GM23248 (cell line): ENCODE results near the gene GDI2.

Experiments used
- EZH2 ChIP-seq: fragments of 200-600 bp; sonication (generic); IDR thresholded peaks from 2 replicates; pipeline ENCODE4 v1.6.1; 2018; ENCODE audit warnings: antibody characterized with exemption, mild to moderate bottlenecking; ENCODE audit not compliant: insufficient read depth, poor library complexity, severe bottlenecking
- EZH2phosphoT487 ChIP-seq: fragments of 200-600 bp; sonication (generic); IDR thresholded peaks from 2 replicates; pipeline ENCODE4 v1.6.1; 2018; ENCODE audit warnings: antibody characterized with exemption, moderate library complexity, mild to moderate bottlenecking, low read depth; ENCODE audit not compliant: insufficient read depth

DNA sequence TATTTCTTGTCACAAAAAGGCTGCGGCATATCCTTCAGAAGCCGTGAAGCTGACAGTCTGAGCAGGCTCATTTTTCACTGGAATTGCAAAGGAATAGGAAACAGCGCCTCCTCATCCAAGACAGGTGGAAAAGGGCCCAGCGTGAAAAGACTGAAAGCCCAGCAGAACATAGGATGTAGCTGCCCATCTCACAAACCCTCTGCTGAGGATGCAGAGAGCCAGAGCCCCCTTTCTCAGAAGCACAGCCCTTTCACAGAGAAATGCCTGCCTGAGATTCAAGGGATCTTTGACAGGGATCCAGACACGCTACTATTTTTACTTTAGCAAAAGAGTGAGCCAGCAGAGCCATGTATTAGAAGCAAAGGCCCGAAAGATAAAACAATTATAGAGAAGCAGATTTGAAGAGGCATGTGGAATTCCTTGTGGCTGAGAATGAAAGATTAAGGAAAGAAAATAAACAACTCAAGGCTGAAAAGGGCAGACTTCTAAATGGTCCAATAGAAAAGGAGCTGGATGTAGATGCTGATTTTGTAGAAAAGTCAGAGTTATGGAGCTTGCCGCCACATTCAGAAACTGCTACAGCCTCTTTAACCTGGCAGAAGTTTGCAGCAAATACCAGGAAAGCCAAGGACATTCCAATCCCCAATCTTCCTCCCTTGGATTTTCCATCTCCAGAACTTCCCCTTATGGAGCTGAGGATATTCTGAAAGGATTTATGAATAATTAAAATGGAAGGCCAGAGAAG lies 36.9 kb downstream of the GDI2 start:
- TF ChIP-seq EZH2 (no peak), EZH2phosphoT487 (no peak)
